Measurements from ENCODE around the gene TEKT5.

The TEKT5 gene

DNA sequence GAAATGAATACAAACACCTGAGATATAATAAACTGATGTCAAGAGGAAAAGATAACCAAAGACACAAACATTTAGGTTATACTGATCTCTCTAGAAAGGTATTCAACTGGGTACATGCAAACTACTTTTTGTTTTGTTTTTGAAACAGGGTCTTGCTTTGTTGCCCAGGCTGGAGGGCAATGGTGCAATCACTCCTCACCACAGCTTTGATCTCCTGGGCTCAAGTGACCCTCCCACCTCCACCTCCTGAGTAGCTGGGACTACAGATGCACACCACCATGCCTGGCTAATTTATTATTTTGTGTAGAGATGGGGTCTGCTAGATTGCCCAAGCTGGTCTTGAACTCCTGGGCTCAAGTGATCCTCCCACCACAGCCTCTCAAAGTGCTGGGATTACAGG, 38.1 kb downstream of the TEKT5 start:
- no peak overlapping the region for H3K4me2 ChIP-seq (ENCODE audit: low read depth, low read length, poor library complexity, severe bottlenecking)
- no peak overlapping the region for H2AFZ ChIP-seq (ENCODE audit: low read length)
- TF ChIP-seq, protein P1, sequence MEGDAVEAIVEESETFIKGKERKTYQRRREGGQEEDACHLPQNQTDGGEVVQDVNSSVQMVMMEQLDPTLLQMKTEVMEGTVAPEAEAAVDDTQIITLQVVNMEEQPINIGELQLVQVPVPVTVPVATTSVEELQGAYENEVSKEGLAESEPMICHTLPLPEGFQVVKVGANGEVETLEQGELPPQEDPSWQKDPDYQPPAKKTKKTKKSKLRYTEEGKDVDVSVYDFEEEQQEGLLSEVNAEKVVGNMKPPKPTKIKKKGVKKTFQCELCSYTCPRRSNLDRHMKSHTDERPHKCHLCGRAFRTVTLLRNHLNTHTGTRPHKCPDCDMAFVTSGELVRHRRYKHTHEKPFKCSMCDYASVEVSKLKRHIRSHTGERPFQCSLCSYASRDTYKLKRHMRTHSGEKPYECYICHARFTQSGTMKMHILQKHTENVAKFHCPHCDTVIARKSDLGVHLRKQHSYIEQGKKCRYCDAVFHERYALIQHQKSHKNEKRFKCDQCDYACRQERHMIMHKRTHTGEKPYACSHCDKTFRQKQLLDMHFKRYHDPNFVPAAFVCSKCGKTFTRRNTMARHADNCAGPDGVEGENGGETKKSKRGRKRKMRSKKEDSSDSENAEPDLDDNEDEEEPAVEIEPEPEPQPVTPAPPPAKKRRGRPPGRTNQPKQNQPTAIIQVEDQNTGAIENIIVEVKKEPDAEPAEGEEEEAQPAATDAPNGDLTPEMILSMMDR (conservative IDR thresholded peaks at IDR 0.05; ENCODE audit: low read length), result no peak
- TF ChIP-seq EZH2phosphoT487 (IDR thresholded peaks at IDR 0.05; ENCODE audit: borderline replicate concordance), result no peak
- no peak overlapping the region for H3K9ac ChIP-seq (ENCODE audit: low read depth, low read length, poor library complexity, severe bottlenecking)
- H3K27me3 ChIP-seq (ENCODE audit: insufficient read depth, low read length, poor library complexity, severe bottlenecking), result no peaks in the 10 kb centered on the region
- H3K4me3 ChIP-seq (ENCODE audit: low read length, poor library complexity, severe bottlenecking), result no peak overlapping the region
- H3K9me3 ChIP-seq (ENCODE audit: insufficient read depth, low read depth, low read length), result no peaks in the 10 kb centered on the region
- H3K79me2 ChIP-seq (ENCODE audit: insufficient read depth, low read length), result no peaks in the 10 kb centered on the region
- H3K4me1 ChIP-seq (ENCODE audit: insufficient read depth, low read length, poor library complexity, severe bottlenecking), result no peaks in the 10 kb centered on the region
- no peaks in the 10 kb centered on the region for H3K36me3 ChIP-seq (ENCODE audit: insufficient read depth, low read length)
- H4K20me1 ChIP-seq (ENCODE audit: insufficient read depth, low read length, poor library complexity, severe bottlenecking), result no peaks in the 10 kb centered on the region
- H3K9me2 ChIP-seq (replicated peaks; ENCODE audit: low read depth, low read length), result no peaks in the 10 kb centered on the region
- H3F3A ChIP-seq (ENCODE audit: low read depth), result no peaks in the 10 kb centered on the region

DNA sequence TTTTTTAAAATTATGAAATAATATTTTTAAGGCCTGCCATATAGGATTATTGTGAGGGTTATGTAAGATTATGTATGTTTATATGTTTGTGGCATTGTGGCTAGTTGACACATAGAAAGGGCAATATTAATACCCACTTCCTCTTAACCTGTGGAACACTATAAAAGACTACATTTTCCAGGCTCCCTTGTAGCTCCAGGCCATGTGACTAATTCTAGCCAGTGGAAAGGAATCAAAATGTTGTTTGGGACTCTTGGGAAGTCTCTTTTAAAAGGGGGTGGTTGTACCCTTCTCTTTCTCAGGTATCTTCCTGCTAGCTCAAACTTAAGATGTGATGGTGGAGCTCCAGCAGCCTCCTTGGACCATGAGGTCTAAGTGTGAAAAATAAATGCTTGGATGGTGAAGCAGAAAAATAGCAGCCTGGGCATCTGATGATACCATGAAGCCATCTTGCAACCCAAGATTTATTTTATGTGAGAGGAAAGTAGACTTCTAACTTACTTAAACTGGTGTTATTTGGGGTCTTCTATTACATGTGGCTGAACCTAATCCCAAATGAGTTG, 39.2 kb downstream of the TEKT5 start:
- no peak overlapping the region for H2AFZ ChIP-seq (ENCODE audit: low read length)
- TF ChIP-seq, protein P1 (conservative IDR thresholded peaks at IDR 0.05; ENCODE audit: low read length), result no peak
- TF ChIP-seq EZH2phosphoT487 (IDR thresholded peaks at IDR 0.05; ENCODE audit: borderline replicate concordance), result no peak
- no peak overlapping the region for H3K4me3 ChIP-seq (ENCODE audit: low read length, poor library complexity, severe bottlenecking)
- no peak overlapping the region for H3K9ac ChIP-seq (ENCODE audit: low read depth, low read length, poor library complexity, severe bottlenecking)
- H3K9me2 ChIP-seq (replicated peaks; ENCODE audit: low read depth, low read length), result no peaks in the 10 kb centered on the region
- H3F3A ChIP-seq (ENCODE audit: low read depth), result no peaks in the 10 kb centered on the region
- H3K27me3 ChIP-seq (ENCODE audit: insufficient read depth, low read length, poor library complexity, severe bottlenecking), result no peaks in the 10 kb centered on the region
- no peaks in the 10 kb centered on the region for H3K79me2 ChIP-seq (ENCODE audit: insufficient read depth, low read length)
- H4K20me1 ChIP-seq (ENCODE audit: insufficient read depth, low read length, poor library complexity, severe bottlenecking), result no peaks in the 10 kb centered on the region
- H3K9me3 ChIP-seq (ENCODE audit: insufficient read depth, low read depth, low read length), result no peaks in the 10 kb centered on the region
- no peak overlapping the region for H3K4me2 ChIP-seq (ENCODE audit: low read depth, low read length, poor library complexity, severe bottlenecking)
- no peaks in the 10 kb centered on the region for H3K36me3 ChIP-seq (ENCODE audit: insufficient read depth, low read length)
- no peaks in the 10 kb centered on the region for H3K4me1 ChIP-seq (ENCODE audit: insufficient read depth, low read length, poor library complexity, severe bottlenecking)

DNA sequence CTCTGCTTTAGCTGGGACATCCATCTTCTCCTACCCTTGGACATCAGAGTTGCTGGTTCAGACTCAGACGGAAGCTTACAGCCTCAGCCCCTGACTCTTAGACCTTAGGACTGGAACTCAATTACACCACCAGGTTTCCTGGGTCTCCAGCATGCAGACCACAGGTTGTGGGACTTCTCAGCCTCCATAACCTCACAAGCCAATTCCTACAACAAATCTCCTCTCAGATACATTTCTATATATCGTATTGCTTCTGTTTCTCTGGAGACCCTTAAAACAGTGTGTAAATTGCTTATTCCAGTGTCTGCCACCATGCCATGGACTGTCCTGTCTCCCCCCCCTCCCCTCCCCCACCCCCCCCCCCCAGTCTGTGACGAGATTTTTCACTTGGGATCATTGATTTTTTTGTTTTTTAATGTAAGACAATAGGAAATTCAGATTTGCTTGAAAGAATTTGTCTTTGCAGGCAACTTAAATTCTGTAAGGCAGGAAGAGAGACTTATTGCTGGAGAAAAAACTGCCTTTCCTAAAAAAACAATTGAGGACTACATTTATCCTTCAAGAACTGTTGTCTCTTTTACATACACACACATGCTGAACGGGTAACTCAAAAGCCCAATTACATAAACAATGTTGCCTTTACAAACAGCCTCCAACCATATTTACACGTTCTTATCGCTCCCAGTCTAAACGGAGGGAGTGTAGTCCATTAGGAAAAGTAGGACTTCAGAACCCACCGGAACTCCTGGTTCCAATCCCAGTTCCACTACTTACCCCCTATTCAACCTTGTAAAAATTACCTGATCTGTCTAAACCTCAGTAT, 39.9 kb downstream of the TEKT5 start:
- H3K4me1 ChIP-seq (ENCODE audit: insufficient read depth, low read length, poor library complexity, severe bottlenecking), result no peaks in the 10 kb centered on the region
- H3K9me3 ChIP-seq (ENCODE audit: insufficient read depth, low read depth, low read length), result no peaks in the 10 kb centered on the region
- no peaks in the 10 kb centered on the region for H3K27me3 ChIP-seq (ENCODE audit: insufficient read depth, low read length, poor library complexity, severe bottlenecking)
- H3K9ac ChIP-seq (ENCODE audit: low read depth, low read length, poor library complexity, severe bottlenecking), result no peak overlapping the region
- no peaks in the 10 kb centered on the region for H4K20me1 ChIP-seq (ENCODE audit: insufficient read depth, low read length, poor library complexity, severe bottlenecking)
- H3K9me2 ChIP-seq (replicated peaks; ENCODE audit: low read depth, low read length), result no peaks in the 10 kb centered on the region
- H3K4me2 ChIP-seq (ENCODE audit: low read depth, low read length, poor library complexity, severe bottlenecking), result no peak overlapping the region
- TF ChIP-seq EZH2phosphoT487 (IDR thresholded peaks at IDR 0.05; ENCODE audit: borderline replicate concordance), result no peak
- TF ChIP-seq, protein P1 (conservative IDR thresholded peaks at IDR 0.05; ENCODE audit: low read length), result no peak
- H3F3A ChIP-seq (ENCODE audit: low read depth), result no peaks in the 10 kb centered on the region
- H2AFZ ChIP-seq (ENCODE audit: low read length), result no peak overlapping the region
- H3K79me2 ChIP-seq (ENCODE audit: insufficient read depth, low read length), result no peaks in the 10 kb centered on the region
- H3K4me3 ChIP-seq (ENCODE audit: low read length, poor library complexity, severe bottlenecking), result no peak overlapping the region
- no peaks in the 10 kb centered on the region for H3K36me3 ChIP-seq (ENCODE audit: insufficient read depth, low read length)
